ENCODE results near the gene SNCG. TPM values are rescaled to one million over a fixed set of nuclear protein-coding genes. Genes with fewer than 3 reads are reported as not detected.

SNCG gene
- total RNA-seq, 1 experiment from 2014 or later, result 7.2 TPM

DNA sequence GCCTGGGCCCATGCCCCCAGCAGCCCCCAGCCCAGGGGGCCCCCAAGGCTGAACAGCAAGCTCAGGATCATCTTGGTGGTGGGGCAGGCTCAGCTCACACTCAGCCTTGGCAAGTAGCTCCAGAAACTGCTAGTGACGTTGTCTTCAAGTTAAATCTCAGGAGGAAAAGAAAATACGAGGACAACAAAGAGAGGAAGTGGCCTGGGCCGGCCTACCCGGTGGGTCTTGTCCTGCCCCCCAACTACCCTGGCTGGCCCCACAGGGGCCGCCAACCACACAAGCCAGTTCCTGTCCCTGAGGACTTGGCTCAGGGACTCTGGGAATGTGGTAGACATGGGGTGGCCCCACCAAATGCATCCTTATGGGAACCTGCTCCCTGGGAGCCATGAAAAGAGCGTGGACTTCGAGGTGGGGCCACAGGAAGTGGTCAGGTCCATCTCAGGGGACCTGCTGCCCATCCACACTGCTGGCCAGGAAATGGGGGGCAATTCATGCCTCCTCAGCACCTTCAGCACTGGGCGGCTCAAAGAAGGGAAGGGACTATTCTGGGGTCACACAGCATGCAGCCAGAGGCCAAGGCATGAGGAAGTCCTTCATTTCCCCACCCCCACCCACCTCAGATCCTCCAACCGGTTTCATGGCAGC lies 806 bp upstream of the SNCG start, which contains the start of gene MMRN2:
MMRN2 (minus strand) TSS at position 145 of the 645 bp plus-strand sequence; CDS start at position 71, 74 bp downstream.
- intact Hi-C loops (cut with micrococcal nuclease; ENCODE audit: unreplicated experiment), result no loop called here
- H3K4me1 Mint-ChIP-seq (ENCODE audit: low read depth, unreplicated experiment), result peaks cover 9% of the 10 kb centered on the region
- H3K9me3 Mint-ChIP-seq (ENCODE audit: low read depth, unreplicated experiment), result no peaks in the 10 kb centered on the region
- no peak within 1 kb of the TSS for H3K27ac Mint-ChIP-seq (ENCODE audit: unreplicated experiment)
- BruUV-seq (replicated peaks), result no TSS peak
- DNase-seq, result no peak
- TF ChIP-seq, protein P1, sequence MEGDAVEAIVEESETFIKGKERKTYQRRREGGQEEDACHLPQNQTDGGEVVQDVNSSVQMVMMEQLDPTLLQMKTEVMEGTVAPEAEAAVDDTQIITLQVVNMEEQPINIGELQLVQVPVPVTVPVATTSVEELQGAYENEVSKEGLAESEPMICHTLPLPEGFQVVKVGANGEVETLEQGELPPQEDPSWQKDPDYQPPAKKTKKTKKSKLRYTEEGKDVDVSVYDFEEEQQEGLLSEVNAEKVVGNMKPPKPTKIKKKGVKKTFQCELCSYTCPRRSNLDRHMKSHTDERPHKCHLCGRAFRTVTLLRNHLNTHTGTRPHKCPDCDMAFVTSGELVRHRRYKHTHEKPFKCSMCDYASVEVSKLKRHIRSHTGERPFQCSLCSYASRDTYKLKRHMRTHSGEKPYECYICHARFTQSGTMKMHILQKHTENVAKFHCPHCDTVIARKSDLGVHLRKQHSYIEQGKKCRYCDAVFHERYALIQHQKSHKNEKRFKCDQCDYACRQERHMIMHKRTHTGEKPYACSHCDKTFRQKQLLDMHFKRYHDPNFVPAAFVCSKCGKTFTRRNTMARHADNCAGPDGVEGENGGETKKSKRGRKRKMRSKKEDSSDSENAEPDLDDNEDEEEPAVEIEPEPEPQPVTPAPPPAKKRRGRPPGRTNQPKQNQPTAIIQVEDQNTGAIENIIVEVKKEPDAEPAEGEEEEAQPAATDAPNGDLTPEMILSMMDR (IDR thresholded peaks at IDR 0.05; ENCODE audit: unreplicated experiment), result no peak
- CTCF ChIA-PET, result interaction anchor here (0.7 kb wide), 1 partner anchor 266 kb away, joined by 7 read pairs; no protein-coding TSS in a partner anchor
- H3K27me3 Mint-ChIP-seq (ENCODE audit: unreplicated experiment), result no peaks in the 10 kb centered on the region
- H3K4me3 Mint-ChIP-seq (ENCODE audit: low read depth, unreplicated experiment), result peak within 1 kb of the TSS; percentile 35
- peaks cover 6% of the 10 kb centered on the region for H3K36me3 Mint-ChIP-seq (ENCODE audit: insufficient read depth, unreplicated experiment)

DNA sequence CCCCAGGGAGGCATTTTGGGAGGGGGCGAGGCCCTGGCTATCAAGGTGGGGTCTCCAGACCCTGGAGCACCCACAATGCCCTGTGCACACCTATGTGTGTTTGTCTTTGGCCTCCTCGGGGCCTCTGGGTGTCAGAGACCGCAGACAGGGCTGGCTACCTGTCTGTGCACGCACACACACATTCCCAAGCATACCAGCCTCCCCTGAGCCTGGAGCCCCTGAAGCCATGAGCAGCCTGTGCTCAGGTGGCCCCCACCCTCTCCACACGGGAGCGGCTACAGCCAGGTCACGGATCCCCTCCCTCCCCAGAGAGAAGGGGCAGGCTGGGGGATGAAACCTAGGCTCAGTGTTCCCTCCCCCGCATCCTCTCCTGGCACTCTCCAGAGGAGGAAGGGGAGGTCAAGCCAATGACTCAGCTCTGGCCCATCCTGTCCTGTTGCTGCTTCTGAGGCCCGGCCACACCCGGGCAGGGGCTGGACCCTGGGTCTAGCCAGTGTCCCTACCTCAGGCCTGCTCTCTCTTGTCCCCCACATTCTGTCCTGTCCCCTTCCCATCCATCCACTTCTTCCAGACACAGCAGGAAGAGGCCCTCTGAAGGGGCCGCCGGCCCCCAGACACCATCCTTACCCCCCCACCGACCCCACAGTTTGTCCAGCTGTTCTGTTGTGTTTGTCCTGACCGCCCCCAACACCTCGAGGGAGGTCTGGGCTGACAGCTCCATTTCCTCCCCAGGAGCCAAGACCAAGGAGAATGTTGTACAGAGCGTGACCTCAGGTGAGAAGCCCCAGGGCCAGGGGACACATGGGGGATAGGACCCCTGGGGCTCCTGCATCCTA lies 720 bp downstream of the SNCG start:
- CTCF ChIA-PET, result no interaction called here
- BruUV-seq (replicated peaks), result no TSS peak
- Mint-ChIP-seq H3K9me3 (ENCODE audit: low read depth, unreplicated experiment) (no peaks in the 10 kb centered on the region), H3K27me3 (ENCODE audit: unreplicated experiment) (no peaks in the 10 kb centered on the region), H3K4me3 (ENCODE audit: low read depth, unreplicated experiment) (peak overlapping the region; percentile 35), H3K27ac (ENCODE audit: unreplicated experiment) (no peak overlapping the region), H3K36me3 (ENCODE audit: insufficient read depth, unreplicated experiment) (peaks cover 6% of the 10 kb centered on the region), H3K4me1 (ENCODE audit: low read depth, unreplicated experiment) (peaks cover 9% of the 10 kb centered on the region)
- DNase-seq, result peak; percentile 51
- intact Hi-C loops (cut with micrococcal nuclease; ENCODE audit: unreplicated experiment), result no loop called here
- TF ChIP-seq, protein P1 (IDR thresholded peaks at IDR 0.05; ENCODE audit: unreplicated experiment), result no peak

DNA sequence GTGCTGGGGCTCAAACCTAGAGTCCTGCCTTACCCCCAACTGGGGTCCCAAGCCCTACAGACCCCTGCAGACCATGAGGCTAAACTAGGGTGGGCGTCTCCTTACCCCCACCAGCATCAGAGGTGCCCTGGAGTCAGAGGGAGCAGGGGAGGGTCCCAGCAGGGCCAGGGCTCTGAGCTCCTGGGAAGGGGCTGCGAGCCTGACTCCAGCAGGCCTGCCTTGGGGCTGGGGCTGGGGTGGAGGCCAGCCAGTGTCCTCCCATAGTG lies 1.3 kb downstream of the SNCG start:
- no peaks in the 10 kb centered on the region for H3K27me3 Mint-ChIP-seq (ENCODE audit: unreplicated experiment)
- peaks cover 6% of the 10 kb centered on the region for H3K36me3 Mint-ChIP-seq (ENCODE audit: insufficient read depth, unreplicated experiment)
- CTCF ChIA-PET, result no interaction called here
- TF ChIP-seq, protein P1 (IDR thresholded peaks at IDR 0.05; ENCODE audit: unreplicated experiment), result no peak
- peaks cover 9% of the 10 kb centered on the region for H3K4me1 Mint-ChIP-seq (ENCODE audit: low read depth, unreplicated experiment)
- intact Hi-C loops (cut with micrococcal nuclease; ENCODE audit: unreplicated experiment), result no loop called here
- no peak overlapping the region for H3K27ac Mint-ChIP-seq (ENCODE audit: unreplicated experiment)
- no peaks in the 10 kb centered on the region for H3K9me3 Mint-ChIP-seq (ENCODE audit: low read depth, unreplicated experiment)
- no peak for DNase-seq
- H3K4me3 Mint-ChIP-seq (ENCODE audit: low read depth, unreplicated experiment), result no peak overlapping the region
- no TSS peak for BruUV-seq (replicated peaks)

DNA sequence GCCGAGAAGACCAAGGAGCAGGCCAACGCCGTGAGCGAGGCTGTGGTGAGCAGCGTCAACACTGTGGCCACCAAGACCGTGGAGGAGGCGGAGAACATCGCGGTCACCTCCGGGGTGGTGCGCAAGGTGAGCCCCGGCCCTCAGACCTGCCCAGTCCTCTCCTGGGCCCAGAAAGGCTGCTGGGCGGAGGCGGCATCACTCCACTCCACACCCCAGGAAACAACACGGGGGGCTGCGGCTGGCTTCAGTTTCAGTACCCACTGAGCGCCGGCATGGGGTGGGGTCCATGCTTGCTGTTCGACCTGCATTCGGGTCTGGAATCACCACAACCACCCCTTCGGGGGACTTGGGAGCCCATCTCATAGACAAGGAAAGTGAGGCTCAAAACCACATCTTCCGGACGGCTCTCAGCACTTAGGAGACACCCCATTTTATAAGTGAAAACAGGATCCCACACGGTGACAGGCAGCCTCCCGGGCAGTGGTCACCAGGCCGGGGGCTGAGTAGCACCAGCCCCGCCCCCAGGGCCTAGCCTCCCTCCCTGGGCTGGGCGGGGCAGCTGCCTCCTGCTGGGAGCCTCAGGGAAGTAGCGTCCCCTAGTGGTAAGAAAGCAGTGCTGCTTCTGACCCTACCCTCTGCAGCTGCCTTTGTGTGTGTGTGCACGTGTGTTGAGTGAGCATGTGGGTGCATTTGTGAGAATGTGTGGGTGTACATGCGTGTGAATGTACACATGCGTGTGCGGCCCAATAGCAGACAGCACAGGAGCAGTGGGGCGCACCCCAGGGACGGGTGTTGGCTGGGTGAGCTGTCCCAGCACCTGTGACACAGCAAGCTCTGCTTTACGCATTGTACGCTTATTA lies 1.8 kb downstream of the SNCG start:
- no peak overlapping the region for H3K4me3 Mint-ChIP-seq (ENCODE audit: low read depth, unreplicated experiment)
- intact Hi-C loops (cut with micrococcal nuclease; ENCODE audit: unreplicated experiment), result no loop called here
- H3K36me3 Mint-ChIP-seq (ENCODE audit: insufficient read depth, unreplicated experiment), result peaks cover 6% of the 10 kb centered on the region
- BruUV-seq (replicated peaks), result no TSS peak
- no peaks in the 10 kb centered on the region for H3K27me3 Mint-ChIP-seq (ENCODE audit: unreplicated experiment)
- CTCF ChIA-PET, result interaction anchor here (0.9 kb wide), 1 partner anchor 16 kb away, joined by 3 read pairs; no protein-coding TSS in a partner anchor
- DNase-seq, result peak; percentile 57
- no peaks in the 10 kb centered on the region for H3K9me3 Mint-ChIP-seq (ENCODE audit: low read depth, unreplicated experiment)
- H3K4me1 Mint-ChIP-seq (ENCODE audit: low read depth, unreplicated experiment), result peaks cover 9% of the 10 kb centered on the region
- TF ChIP-seq, protein P1 (IDR thresholded peaks at IDR 0.05; ENCODE audit: unreplicated experiment), result peak; percentile 64
- H3K27ac Mint-ChIP-seq (ENCODE audit: unreplicated experiment), result no peak overlapping the region
